ENCODE results near the gene RANBP17.
A peak's percentile ranks its signal among the peaks of the same experiment; 100 is the strongest.
"Not testable (repeated sequence)": the region's sequence is repeated elsewhere in the genome, so short reads cannot be mapped to it uniquely, and the experiment has no call there.

RANBP17 gene

GRCh38 chr5:171162165-171162564 lies 300.3 kb downstream of the RANBP17 start:
- DNase-seq, result no peak

GRCh38 chr5:171162596-171162995 lies 300.8 kb downstream of the RANBP17 start:
- DNase-seq, result no peak

DNA sequence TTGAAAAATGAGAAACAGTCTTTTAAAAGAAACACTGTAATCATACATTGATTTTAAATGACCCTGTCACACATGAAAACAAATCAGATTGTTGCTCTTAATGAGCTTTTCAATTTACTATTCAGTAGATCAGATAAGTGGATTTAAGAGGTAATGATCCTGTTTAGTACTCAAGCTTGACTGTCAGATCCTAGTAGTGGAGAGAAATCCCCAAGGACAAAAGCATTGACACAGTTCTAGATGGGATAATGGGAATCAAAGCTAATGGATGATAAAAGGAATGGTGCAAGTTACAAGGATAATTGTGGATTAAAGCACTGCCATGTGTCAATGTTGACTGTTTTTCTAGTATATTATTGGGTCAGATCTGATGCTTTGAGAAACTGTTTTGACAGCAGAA lies 304.9 kb downstream of the RANBP17 start:
- DNase-seq, result no peak

DNA sequence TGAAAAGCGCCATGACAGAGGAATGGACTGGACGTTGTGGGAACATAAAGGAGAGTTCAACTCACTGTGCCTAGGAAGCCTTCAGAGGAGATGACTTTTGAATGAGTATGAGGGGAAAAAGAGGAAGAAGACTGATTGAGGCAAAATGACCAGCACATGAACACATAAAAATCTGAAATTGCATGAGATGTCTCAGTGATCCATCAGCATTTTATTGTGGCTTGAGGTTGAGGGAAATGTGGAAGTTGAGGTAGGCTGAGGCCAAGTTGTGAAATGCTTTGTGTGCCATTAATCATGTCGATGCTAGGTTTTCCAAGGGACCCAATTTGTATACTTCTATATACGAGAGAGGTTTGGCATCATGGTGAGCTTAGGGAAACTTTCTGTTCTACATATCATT lies 306.4 kb downstream of the RANBP17 start:
- no peak for DNase-seq

DNA sequence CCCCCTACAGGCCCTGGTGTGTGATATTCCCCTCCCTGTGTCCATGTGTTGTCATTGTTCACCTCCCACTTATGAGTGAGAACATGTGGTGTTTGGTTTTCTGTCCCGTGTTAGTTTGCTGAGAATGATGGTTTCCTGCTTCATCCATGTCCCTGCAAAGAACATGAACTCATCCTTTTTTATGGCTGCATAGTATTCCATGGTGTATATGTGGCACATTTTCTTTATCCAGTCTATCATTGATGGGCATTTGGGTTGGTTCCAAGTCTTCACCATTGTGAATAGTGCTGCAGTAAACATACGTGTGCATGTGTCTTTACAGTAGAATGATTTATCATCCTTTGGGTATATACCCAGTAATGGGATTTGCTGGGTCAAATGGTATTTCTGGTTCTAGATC lies 313.1 kb downstream of the RANBP17 start:
- not testable (repeated sequence) for DNase-seq

DNA sequence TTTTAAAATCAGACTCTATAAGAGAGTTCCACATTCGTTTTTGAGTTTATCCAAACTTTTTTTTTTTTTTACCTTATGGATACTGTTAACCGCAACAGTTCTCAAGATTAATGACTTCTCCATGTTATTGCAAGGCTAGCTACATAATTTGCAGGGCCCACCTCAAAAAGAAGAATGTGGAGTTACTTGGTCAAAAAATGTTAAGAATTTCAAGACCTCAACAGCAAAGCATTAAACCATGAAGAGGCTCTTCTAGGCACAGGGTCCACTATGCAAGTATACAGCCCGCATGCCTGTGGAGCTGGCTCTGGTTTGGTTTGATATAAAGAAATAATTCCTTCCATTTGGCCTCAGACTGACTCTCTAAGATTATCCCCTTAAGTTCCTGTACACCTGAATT lies 313.9 kb downstream of the RANBP17 start:
- no peak for DNase-seq

DNA sequence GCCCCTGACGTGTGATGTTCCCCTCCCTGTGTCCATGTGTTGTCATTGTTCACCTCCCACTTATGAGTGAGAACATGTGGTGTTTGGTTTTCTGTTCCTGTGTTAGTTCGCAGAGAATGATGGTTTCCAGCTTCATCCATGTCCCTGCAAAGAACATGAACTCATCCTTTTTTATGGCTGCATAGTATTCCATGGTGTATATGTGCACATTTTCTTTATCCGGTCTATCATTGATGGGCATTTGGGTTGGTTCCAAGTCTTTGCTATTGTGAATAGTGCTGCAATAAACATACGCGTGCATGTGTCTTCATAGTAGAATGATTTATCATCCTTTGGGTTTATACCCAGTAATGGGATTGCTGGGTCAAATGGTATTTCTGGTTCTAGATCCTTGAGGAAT lies 316.4 kb downstream of the RANBP17 start:
- not testable (repeated sequence) for DNase-seq

DNA sequence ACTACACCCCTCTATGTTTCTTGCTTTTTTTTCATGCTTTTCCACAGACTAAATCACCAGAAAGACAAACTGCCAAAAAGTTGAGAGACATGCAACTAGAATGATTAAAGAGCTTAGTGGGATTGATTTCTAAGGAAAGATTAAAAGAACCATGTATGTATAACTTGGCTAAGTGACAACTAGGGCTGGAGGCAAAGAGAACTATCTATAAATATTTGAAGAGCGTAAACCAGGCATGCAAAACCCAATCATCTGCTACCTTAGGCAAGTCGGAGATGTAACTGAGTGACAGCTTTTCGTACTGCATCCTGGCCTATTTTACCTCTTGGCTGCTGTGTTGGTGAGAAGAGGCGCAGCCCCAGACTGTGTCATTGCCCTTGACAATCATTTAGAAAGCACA lies 326.2 kb downstream of the RANBP17 start:
- no peak for DNase-seq

GRCh38 chr5:171189442-171189841 lies 327.6 kb downstream of the RANBP17 start:
- no peak for DNase-seq

DNA sequence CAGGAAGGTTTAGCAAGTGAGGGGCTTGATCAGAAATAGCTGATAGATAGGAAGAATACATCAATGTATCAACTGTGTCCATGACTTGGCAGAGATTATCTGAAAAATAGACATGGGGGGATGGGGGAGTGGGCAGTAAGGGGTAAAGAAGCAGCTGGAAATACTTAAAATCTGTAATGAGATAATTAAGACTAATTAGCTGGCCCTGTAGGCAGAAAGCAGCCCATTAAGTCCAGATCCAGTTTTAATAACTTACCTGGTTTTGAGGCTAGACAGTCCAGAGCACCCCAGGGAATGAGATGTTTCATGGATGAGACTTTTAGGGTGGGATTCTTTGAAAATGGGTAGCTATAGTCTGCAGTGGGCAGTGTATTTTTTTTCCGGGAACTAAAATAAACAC lies 330.3 kb downstream of the RANBP17 start:
- DNase-seq, result no peak

- peak; percentile 52 for DNase-seq
These were observed 339.5 kb downstream of the RANBP17 start for GRCh38 chr5:171201310-171201709.

GRCh38 chr5:171205375-171205774 lies 343.6 kb downstream of the RANBP17 start:
- DNase-seq, result peak; percentile 63

DNA sequence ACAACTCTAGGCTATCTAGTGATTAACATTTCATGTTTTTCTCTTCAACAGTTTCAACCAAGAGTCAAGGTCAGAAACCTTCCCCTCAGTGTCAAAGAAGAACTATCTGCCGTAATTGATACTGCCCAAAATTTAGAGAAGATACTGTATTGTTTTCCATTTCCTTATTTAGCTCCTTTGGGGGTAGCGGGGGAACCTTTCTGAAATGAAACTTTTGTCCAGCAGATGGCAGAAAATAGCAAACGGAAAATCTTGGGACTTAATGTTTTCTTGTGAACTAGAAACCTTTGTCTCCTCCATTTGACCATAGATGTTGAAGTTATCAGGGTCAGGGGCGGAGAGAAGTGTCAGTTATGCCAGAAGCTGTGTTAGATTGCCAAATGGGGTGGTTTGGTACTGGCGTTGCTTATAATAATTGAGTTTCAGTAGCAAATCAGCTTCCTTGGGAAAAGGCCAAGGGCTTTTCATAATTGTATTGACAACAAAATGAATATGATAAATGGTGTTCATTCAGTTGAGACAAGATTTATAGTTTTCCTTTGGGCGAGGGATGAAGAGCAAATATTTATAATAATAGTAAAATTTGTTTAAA lies 345.5 kb downstream of the RANBP17 start:
- no peak for DNase-seq

- DNase-seq, result no peak
These were observed 360.1 kb downstream of the RANBP17 start for GRCh38 chr5:171221916-171222315.

GRCh38 chr5:171223927-171224326 lies 362.1 kb downstream of the RANBP17 start:
- DNase-seq, result no peak

GRCh38 chr5:171226096-171226754 lies 364.4 kb downstream of the RANBP17 start:
- DNase-seq, result no peak

- no peak for DNase-seq
These were observed 365.0 kb downstream of the RANBP17 start for GRCh38 chr5:171226864-171227263.

DNA sequence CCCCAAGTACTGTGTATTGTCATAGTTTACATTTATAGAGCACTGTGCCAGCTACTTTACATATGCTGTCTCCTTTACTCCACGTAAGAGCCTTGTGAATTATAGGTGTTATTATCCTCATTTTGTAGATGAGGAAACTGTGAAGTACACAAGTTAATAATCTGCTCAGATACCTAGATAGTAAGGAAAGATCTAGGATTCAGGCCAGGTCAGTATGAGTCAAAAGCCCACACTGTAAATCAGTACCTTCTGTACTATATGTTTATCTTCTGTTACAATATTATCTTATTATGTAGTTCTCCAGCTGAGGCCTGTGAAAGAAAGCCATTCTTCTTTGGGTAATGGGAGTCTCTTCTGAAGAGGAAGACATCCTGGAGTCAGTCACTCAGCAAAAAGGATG lies 374.8 kb downstream of the RANBP17 start:
- DNase-seq, result no peak

DNA sequence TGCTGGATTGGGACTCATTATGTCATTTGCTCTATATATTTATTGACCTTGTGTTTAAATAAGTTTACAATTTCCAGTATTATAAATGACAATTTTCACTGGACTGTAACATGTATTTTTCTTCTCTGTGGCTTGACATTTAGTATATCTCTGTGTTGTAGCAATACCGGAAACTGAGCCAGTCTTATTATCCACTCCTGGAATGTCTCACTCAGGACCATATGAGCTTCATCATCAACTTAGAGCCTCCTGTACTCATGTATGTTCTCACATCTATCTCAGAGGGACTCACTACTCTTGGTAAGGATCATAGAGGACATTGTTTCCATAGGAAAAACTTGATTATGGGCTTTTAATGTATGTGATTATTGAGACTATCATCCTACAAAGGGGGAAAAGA lies 380.7 kb downstream of the RANBP17 start:
- DNase-seq, result no peak

DNA sequence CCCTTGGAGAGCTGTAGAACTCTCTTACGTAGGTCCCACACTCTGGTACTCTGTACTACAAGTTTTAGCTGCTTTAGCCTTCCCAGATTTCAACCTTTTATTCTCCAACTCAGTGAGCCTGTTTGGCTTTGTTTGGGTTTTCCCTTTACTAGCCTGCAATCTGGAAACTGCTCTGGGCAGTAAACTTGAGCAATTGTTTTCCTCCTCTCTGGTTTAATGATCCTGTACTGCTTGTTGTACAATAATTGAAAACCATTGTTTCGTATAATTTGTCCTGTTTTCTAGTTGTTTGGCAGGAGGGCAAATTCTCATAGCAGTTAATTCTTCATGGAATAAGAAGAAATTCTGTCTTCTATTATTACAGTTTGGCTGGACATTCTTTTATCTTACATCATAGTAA lies 384.4 kb downstream of the RANBP17 start:
- no peak for DNase-seq

DNA sequence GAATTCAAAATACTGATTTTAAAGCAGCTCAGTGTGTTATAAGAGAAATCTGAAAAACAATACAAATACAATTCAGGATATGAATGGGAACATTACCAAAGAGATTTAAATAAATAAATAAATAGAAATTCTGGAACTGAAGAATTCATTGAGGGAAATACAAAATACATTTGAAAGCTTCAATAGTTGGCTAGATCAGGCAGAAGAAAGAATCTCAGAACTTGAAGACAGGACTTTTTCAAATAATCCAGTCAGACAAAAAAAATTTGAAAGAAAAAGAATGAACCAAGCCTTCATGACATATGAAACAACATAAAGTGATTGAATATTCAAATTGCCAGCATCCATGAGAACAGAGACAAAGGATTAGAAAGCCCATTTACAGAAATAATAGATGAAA lies 387.6 kb downstream of the RANBP17 start:
- DNase-seq, result no peak

DNA sequence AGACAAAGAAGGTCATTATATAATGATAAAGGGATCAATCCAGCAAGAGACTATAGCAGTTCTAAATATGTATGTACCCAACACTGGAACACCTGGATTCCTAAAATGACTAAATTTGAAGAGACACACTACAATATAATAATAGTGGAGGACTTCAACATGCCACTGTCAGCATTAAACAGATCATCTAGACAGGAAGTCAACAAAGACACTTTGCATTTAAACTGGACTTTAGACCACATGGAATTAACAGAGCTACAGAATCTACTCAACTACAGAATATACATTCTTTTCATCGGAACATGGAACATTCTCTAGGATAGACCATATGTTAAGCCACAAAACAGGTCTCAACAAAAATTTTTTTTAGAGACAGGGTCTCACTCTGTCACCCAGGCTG lies 388.9 kb downstream of the RANBP17 start:
- no peak for DNase-seq

- no peak for DNase-seq
These were observed 389.7 kb downstream of the RANBP17 start for GRCh38 chr5:171251519-171251918.

DNA sequence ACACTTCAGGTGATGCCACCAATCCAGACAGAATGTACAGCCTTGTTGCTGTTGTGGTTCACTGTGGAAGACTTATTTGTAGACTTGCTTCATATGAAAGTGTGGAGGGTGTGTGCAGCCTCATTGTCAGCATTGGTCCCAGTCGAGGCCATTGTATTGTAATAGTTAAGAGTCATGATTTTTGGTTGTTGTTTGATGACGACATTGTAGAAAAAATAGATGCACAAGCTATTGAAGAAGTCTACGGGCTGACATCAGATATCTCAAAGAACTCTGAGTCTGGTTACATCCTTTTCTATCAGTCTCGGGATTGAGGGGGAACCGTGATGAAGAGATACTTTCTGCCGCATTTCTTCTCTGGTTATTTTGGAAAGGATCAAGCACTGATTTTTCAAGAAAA lies 390.9 kb downstream of the RANBP17 start:
- DNase-seq, result no peak

GRCh38 chr5:171258737-171259415 lies 397.1 kb downstream of the RANBP17 start:
- no peak for DNase-seq

Measured in COR-L47 (cell line).